NCI-H446 (cell line): Measurements from ENCODE around the gene CELF1.

Experiments
- DNase-seq, 2 experiments: peaks; one replicate each; lab custom pipeline; 2025; lab: John Stamatoyannopoulos, UW

The CELF1 gene

GRCh38 chr11:47417712-47418111 is 135.2 kb downstream of the CELF1 start:
- DNase-seq = no peak

GRCh38 chr11:47415949-47416472 is 136.9 kb downstream of the CELF1 start:
- DNase-seq = peak in 1 of 2 experiments; percentile 54
